GM12892 (cell line): ENCODE results near the gene SEMA6D. TPM values are rescaled to one million over a fixed set of nuclear protein-coding genes. Genes with fewer than 3 reads are reported as not detected.

Source experiments
- DNase-seq: peaks from one replicate; pipeline ENCODE4 v3.0.0; 2011; ENCODE audit not compliant: insufficient read length
- FAIRE-seq: peaks from 2 replicates; lab custom pipeline; 2011; peaks lifted over from hg19 to GRCh38; lab: Jason Lieb, UNC
- POLR2A ChIP-seq: IDR thresholded peaks from 2 replicates; pipeline ENCODE4 v1.6.1; 2011; ENCODE audit warnings: low read depth, low read length, control low read depth
- POLR2AphosphoS5 ChIP-seq: IDR thresholded peaks from 2 replicates; pipeline ENCODE4 v1.6.1; 2011; ENCODE audit warnings: low read depth, low read length, control low read depth
- TAF1 ChIP-seq: IDR thresholded peaks from 2 replicates; pipeline ENCODE4 v1.6.1; 2011; ENCODE audit warnings: low read depth, mild to moderate bottlenecking, control low read depth, low read length, borderline replicate concordance
- polyA plus RNA-seq: library from polyadenylated mRNA; unstranded; fragments of >200 nt; gene quantifications from one replicate; pipeline ENCODE4 v1.2.1, GENCODE V29; 2012; ENCODE audit warnings: missing spikeins, inconsistent platforms; ENCODE audit not compliant: missing spikeins

Gene SEMA6D, protein sequence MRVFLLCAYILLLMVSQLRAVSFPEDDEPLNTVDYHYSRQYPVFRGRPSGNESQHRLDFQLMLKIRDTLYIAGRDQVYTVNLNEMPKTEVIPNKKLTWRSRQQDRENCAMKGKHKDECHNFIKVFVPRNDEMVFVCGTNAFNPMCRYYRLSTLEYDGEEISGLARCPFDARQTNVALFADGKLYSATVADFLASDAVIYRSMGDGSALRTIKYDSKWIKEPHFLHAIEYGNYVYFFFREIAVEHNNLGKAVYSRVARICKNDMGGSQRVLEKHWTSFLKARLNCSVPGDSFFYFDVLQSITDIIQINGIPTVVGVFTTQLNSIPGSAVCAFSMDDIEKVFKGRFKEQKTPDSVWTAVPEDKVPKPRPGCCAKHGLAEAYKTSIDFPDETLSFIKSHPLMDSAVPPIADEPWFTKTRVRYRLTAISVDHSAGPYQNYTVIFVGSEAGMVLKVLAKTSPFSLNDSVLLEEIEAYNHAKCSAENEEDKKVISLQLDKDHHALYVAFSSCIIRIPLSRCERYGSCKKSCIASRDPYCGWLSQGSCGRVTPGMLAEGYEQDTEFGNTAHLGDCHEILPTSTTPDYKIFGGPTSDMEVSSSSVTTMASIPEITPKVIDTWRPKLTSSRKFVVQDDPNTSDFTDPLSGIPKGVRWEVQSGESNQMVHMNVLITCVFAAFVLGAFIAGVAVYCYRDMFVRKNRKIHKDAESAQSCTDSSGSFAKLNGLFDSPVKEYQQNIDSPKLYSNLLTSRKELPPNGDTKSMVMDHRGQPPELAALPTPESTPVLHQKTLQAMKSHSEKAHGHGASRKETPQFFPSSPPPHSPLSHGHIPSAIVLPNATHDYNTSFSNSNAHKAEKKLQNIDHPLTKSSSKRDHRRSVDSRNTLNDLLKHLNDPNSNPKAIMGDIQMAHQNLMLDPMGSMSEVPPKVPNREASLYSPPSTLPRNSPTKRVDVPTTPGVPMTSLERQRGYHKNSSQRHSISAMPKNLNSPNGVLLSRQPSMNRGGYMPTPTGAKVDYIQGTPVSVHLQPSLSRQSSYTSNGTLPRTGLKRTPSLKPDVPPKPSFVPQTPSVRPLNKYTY
- polyA plus RNA-seq = 0.04 TPM

DNA sequence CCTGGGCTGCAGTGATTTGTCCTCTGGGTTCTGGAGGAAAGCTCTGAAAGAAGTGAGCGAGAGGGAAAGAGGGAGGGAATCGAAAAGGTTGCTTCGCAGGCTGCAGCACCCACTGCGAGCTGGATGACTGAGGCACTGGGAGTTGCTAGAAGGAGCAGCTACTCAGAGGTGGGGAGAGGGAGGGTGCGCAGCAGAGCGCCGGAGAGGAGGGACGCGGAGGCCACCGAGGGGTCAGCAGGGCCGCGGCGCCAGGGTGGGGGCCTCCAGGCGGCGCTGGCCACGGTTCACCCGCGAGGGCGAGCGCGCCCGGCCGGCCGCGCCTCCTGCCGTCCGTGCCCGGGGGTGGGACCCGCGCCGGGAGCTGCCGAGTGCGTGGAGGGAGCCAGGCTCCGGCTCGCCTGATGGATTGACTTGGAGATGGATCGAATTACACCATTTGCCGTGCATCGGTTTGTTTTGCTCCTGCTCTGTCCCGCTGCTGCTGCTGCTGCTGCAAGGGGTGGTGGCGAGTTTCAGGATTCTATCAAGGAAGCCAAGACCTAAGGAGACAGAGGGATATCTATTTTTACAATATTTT, at the start of gene SEMA6D:
Gene SEMA6D, plus strand, starts transcription at position 470 of the 577 bp plus-strand sequence. CDS start 42,294 bp downstream, outside the sequence.
- FAIRE-seq (no peak), DNase-seq (no peak)
- TF ChIP-seq POLR2A (no peak), TAF1 (no peak), POLR2AphosphoS5 (no peak)

DNA sequence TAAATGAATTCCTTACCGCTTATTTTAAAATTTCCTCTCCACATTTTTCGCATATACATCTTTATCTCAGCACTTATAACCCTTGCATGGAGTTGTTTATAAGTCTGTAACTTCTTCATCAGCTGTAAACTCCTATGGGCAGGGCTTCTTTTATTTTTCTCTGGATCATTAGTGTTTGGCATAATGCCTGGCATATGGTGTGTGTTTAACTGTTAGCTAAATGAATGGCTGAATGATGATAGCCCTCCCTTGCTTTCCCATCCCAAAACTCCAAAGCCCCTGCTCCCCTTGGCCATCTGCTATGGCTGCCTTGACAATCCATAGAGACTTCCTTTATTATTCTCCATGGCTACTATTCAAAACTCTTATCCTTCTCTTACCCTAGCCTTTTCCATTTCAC, 48.1 kb upstream of the SEMA6D start:
- DNase-seq = no peak
- TF ChIP-seq POLR2A (no peak), POLR2AphosphoS5 (no peak), TAF1 (no peak)
- no peak for FAIRE-seq

DNA sequence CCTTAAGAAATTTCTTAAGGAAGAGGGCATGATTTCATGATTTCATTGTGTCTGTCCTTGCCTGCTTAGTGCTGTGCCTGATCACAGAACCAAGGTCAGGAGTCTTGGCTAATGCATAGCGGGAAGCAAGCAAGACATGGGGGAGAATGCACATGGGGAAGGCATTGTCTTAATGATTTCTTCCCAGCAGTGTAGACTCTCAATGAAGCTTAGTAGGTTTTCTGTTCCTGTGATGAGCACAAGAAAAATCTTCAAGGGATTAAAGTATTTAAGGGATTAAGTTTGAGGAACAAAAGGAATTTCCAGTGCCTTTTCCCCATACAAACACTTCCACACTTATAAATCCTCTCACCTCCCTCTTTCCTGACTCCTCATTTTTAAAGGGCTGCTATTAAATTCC, 46.9 kb upstream of the SEMA6D start:
- TF ChIP-seq TAF1 = no peak
- TF ChIP-seq POLR2A = no peak
- TF ChIP-seq POLR2AphosphoS5 = no peak
- FAIRE-seq (no peak), DNase-seq (no peak)

DNA sequence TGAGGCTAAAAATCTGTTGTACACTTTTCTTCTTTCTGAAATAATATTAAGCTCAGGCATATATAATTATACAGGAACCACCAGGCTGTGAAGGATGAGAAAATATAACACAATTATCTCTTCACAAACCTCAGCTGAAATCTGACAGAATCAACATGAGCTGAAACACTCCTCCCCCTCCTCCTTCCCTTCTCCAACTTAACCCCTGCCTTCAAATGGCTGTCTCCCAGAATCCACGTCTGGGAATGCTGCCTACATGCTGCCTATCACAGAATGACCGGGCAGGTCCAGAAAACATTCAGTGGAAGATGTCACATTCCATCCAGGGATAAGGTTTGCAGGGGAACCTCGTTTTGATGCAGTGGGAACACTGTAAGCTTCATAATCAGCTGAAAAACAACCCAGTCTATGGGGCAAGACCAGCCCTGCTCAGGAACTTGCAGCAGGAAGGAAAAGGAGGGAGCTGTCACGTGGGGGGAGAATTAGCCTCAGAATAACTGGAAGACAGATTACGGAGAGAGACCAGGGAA, 44.0 kb upstream of the SEMA6D start:
- DNase-seq (no peak), FAIRE-seq (no peak)
- no peak for TF ChIP-seq POLR2AphosphoS5
- no peak for TF ChIP-seq POLR2A
- TF ChIP-seq TAF1 = no peak

DNA sequence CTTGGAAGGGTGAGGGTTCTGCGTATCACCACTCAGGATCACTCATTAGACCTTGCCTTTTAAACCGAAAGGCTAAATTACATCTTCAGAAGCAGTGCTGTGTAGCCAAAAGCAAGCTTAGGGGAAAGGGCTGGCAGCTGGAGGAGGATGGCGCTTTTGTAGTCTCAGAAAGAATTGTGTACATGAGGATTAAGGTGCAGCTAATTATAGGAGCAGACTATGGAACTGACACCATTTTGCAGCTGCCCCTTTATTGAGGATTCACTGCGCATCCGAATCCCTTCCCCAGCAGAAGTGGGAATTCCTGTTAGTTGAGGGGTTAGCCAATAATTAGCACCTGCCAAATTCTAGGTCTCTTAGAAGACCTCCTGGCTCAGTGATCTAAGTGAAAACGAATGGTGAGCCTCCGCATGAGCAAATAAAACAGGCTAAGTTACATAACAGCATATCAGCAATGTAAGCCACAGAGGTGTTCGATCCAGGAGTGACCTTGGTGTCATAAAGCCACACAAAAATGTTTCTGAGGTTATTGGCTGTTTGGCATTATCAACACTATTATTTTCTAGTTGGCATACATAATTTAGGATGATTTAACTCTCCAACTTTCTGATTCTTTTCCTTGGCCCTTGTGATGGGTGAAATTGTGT, 42.6 kb upstream of the SEMA6D start:
- no peak for TF ChIP-seq TAF1
- no peak for FAIRE-seq
- no peak for DNase-seq

DNA sequence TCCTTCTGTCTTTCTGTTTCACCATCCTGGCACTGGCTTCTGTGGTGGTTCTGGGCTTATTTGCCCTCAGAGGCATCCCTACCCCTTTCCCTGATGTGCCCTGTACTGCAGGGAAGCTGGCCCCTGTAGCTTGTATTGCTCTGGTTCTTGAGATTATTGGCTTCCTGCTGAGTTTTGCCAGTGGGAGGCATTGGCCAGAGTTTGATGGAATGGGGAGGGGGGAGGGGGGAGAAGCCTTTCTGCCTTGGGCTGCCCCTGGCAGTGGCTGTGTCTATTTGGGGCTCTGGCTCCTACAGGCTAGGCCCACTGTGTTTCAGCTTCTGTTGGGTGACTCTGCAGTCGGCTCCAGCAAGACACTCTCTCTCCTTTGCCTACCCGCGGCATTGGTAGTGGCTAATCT, 41.6 kb upstream of the SEMA6D start:
- DNase-seq (no peak), FAIRE-seq (no peak)
- no peak for TF ChIP-seq TAF1
- no peak for TF ChIP-seq POLR2AphosphoS5
- no peak for TF ChIP-seq POLR2A

DNA sequence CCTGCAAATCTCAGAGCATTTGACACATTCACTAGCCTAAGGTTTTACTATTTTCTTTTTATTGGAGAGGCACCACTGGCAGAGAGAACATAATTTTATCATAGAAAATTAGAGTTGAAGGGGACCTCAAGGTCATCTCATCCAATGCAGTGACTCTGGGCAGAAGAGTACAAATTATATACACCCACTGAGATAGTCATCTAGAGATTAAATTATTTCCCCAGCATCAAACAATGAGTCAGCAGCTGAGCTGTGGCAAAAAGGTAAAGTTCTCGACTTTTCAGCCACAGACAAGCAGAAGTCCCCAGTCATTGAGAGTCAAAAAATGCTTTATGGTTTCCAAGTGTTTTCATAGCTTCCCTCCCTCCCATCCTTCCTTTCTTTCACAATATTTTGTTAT, 39.3 kb upstream of the SEMA6D start:
- FAIRE-seq = no peak
- DNase-seq = no peak
- no peak for TF ChIP-seq POLR2A

DNA sequence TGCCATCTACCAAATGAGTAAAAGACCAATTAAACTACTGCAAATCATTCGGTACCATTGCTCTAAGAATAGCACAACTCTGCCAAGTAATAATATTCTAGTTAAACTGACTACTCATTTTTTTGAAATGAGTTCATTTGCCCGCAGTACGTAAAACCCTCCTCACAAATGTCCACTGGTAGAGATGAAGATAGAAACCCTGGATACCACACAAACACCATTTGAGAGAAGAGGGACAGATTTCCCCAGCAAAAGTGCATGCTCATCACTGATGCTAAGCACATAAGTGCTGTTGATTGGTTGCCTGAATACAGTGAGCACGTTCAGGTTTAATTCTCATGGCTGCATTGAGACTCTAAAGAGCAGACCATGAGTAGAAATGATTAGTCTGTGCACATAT, 34.6 kb upstream of the SEMA6D start:
- FAIRE-seq (no peak), DNase-seq (no peak)
- no peak for TF ChIP-seq POLR2AphosphoS5
- no peak for TF ChIP-seq TAF1
- no peak for TF ChIP-seq POLR2A

DNA sequence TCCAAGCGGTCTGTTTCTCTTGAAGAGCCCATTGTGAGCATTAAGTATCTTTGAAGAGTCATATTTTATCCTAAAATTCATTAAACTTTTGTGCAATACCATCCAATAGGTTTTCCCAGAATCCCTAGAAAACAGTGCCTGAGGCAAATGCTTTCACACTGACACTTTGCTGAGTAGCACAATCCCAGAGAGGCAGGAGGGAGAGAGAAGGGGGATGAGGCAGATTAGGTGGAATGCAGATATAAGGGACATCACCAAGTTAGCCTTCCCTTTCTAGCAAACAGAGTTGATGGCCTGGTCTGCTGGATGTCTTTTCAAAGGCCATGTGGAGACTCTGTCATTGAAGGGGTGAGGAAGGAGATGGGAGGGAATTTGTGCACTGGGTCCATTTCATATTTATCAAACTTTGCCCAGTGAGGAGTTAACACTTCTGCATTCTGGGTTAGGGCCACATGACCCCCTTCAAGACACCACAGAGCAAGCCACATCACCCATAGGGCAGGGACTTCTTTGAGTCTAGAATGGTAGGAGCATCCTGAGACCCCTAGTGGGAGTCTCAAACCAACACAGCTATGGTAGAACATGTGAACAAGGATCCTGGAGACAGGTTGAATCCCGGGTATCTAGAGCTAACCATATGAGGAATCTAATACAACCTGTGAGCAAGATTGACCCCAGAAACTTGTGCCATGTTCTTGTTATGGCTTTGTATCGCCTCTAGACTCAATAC, 32.0 kb upstream of the SEMA6D start:
- no peak for DNase-seq

DNA sequence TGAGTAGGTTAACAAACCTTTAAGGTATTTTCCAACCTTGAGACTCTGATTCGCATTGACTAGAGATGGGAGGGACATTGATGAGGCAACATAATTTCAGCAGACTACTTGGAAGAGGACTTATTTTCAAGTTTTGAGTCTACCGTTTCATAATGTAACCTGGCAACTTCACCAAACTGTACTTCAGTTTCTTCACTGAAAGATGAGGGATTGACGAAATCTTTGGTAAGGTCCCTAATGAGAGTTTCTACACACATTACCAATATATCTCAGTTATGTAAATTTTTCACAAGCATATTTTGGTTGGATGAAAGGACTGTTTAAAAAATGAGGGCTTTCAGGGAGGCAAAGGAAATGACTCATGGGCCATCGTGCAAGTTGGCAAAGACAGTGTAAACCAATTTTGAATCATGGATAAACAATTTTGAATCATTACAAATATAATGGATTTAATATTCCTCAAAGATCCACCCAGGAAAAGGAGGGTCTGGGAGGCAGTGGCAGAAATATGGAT, 28.7 kb upstream of the SEMA6D start:
- DNase-seq (no peak), FAIRE-seq (no peak)
- TF ChIP-seq POLR2A (no peak), TAF1 (no peak), POLR2AphosphoS5 (no peak)

More for the DNA sequence above, 32.0 kb upstream of the SEMA6D start:
- TF ChIP-seq TAF1 = no peak
- no peak for TF ChIP-seq POLR2A
- no peak for TF ChIP-seq POLR2AphosphoS5
- no peak for FAIRE-seq

DNA sequence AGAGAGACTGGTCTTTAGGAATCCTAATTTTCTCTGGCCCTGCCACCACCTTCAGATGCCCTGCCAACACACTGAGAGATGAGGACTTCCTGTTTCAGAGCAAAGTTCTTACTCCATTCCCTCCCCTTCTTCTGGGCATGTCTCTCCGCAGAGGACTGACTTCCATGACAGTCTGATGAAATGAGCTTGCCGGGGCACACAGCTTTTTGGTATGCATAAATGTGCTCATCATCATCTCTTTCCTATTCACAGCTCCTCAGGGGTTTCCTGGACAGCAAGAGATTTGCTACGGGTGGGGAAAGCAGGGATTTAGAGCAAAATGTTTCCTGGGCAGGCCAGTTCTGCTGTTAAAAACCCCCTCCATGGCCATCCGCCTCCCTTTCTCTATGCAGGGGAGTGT, 27.6 kb upstream of the SEMA6D start:
- DNase-seq (no peak), FAIRE-seq (no peak)
- TF ChIP-seq POLR2A (no peak), POLR2AphosphoS5 (no peak), TAF1 (no peak)
